ENCODE measurements around the gene ATOH7. TPM values are rescaled to one million over a fixed set of nuclear protein-coding genes. Genes with fewer than 3 reads are reported as not detected.
"Not testable (repeated sequence)": the region's sequence is repeated elsewhere in the genome, so short reads cannot be mapped to it uniquely, and the experiment has no call there.

Gene ATOH7
- total RNA-seq, 2 donors from 2014 or later = not detected

DNA sequence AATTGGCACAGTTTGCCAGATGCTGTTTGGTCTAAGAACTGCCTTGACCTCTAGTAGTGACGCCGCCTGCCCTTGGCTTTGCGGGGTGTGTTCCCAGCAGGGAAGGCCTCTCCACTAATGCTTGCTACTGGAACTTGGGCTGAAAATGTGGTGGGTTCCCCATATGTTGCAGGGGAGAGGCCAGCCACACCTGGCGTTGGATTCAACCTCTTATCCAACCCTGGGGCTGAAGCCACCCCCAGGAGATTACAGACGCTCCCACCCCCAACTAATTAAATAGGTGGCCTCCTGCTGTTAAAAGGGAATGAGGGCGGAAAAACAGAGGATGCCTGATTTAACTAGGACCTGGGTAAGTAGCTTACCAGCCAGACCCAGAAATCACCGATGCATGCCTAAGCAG, 19.2 kb upstream of the ATOH7 start:
- H3K27me3 Mint-ChIP-seq = peaks cover 14% of the 10 kb centered on the region
- H3K9me3 ChIP-seq (ENCODE audit: control insufficient read depth, low read length, poor library complexity, severe bottlenecking) = no peaks in the 10 kb centered on the region
- no peak overlapping the region for H3K27ac Mint-ChIP-seq
- no peak overlapping the region for H3K4me3 Mint-ChIP-seq
- ATAC-seq = no peak
- no peak for DNase-seq
- H3K4me1 Mint-ChIP-seq = peaks cover 2% of the 10 kb centered on the region
- no peaks in the 10 kb centered on the region for H3K36me3 Mint-ChIP-seq (ENCODE audit: low read depth)

DNA sequence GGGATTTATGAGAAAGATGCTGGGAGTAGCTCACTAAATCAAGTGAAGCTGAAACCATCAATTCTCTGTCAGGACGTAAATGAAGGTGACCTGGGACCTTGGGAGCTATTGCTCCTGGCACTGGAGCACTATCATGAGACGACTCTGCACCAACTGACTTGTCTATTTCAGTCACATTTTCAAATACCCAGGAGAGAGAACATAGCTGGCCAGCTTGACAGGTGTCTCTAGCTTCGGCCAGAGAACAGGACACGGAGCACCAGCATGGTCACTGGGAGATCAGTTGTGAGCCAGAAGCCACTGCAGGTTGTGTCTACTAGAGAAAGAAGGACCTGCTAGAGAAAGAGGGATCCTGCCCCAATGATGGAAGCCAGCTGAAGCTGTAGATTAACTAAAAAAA, 17.4 kb upstream of the ATOH7 start:
- Mint-ChIP-seq H3K4me1 (peaks cover 2% of the 10 kb centered on the region), H3K36me3 (ENCODE audit: low read depth) (no peaks in the 10 kb centered on the region), H3K27ac (no peak overlapping the region), H3K27me3 (peaks cover 20% of the 10 kb centered on the region), H3K4me3 (no peak overlapping the region)
- H3K9me3 ChIP-seq (ENCODE audit: control insufficient read depth, low read length, poor library complexity, severe bottlenecking) = no peaks in the 10 kb centered on the region
- DNase-seq (no peak), ATAC-seq (no peak)

DNA sequence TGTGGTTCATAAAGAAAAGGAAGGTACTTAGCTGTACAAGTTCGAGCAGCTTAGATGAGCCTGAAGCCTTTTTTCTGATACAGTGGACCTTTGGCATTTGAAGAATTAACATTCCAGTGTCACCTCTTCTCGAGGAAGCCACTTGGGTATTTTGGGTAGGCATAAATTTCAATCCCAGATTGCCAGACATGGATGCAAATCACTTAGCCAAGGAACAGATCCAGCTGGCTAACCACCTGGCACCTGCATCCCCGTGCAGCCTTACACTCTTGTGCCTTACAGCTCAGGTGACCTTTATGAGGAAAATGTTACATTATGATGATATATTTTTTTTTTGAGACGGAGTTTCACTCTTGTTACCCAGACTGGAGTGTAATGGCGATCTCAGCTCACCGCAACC, 16.0 kb upstream of the ATOH7 start:
- no peak for ATAC-seq
- peaks cover 2% of the 10 kb centered on the region for H3K4me1 Mint-ChIP-seq
- no peaks in the 10 kb centered on the region for H3K9me3 ChIP-seq (ENCODE audit: control insufficient read depth, low read length, poor library complexity, severe bottlenecking)
- H3K4me3 Mint-ChIP-seq = no peak overlapping the region
- no peaks in the 10 kb centered on the region for H3K36me3 Mint-ChIP-seq (ENCODE audit: low read depth)
- peaks cover 23% of the 10 kb centered on the region for H3K27me3 Mint-ChIP-seq
- no peak overlapping the region for H3K27ac Mint-ChIP-seq
- DNase-seq = no peak

DNA sequence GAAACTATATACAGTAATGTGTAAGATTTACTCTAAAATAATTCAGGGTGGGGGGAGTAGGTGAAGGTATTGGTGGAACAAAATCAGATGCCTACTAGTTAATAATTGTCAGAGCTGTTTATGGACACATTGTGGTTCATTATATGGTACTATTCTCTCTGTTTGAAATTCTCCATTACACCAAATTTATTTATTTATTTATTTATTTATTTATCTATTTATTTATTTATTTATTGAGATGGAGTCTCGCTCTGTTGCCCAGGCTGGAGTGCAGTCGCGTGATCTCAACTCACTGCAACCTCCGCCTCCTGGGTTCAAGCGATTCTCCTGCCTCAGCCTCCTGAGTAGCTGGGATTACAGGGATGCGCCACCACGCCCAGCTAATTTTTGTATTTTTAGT, 14.5 kb upstream of the ATOH7 start:
- H3K4me3 Mint-ChIP-seq; H3K4me1 Mint-ChIP-seq; DNase-seq; ATAC-seq; H3K9me3 ChIP-seq (ENCODE audit: control insufficient read depth, low read length, poor library complexity, severe bottlenecking); H3K36me3 Mint-ChIP-seq (ENCODE audit: low read depth); H3K27ac Mint-ChIP-seq: not testable (repeated sequence)
- H3K27me3 Mint-ChIP-seq = peaks cover 30% of the 10 kb centered on the region

DNA sequence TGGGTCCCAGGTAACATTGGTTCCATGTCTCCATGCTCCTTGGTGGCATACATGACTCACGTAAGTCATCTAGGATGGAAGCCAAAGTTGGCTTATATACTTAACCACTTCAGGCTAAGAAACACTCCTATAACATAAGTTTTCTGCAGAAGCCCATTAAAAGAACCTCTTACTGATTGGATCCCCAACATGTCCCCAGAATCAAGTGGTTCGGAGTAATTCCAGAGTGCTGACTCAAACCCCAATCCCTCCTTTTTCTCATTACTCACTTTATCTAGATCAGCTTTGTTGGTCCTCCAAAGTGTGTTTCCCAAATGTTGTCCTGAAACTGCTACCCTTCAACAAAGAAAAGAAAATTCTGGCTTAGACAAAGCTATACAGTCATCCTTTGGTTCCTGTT, 10.1 kb upstream of the ATOH7 start:
- H3K27me3 Mint-ChIP-seq = peaks cover 28% of the 10 kb centered on the region
- DNase-seq (no peak), ATAC-seq (no peak)
- H3K27ac Mint-ChIP-seq = no peak overlapping the region
- no peak overlapping the region for H3K4me3 Mint-ChIP-seq
- H3K9me3 ChIP-seq (ENCODE audit: control insufficient read depth, low read length, poor library complexity, severe bottlenecking) = no peaks in the 10 kb centered on the region
- no peaks in the 10 kb centered on the region for H3K36me3 Mint-ChIP-seq (ENCODE audit: low read depth)
- no peaks in the 10 kb centered on the region for H3K4me1 Mint-ChIP-seq

DNA sequence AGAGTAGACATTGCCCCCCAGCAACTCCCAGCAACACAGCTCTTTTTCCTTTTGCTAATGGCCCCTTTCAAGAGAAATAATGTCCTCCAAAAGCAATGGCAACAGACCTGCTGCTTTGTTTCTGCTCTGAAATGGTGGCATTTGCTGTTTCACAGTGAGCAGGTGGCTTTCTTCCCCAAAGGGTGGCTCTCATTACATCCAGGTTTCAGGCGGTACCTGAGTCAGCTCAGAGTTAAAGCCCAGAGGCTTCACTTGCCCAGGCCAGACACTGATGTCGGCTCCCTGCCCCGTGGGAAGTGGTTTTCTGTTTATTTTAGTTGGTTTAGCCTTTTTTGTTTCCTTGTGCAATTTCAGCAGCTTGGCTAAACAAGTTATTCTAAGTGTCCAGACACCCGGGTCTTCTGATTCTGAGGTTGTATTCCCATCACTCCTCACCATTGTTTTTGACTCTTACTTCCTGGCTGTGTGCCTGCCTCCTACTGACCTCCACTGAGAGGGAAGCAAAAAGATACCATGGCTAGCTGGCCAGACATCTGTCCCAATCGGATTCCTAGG, 7.8 kb upstream of the ATOH7 start:
- ATAC-seq (no peak), DNase-seq (no peak)
- H3K4me3 Mint-ChIP-seq = no peak overlapping the region
- no peaks in the 10 kb centered on the region for H3K4me1 Mint-ChIP-seq
- H3K27ac Mint-ChIP-seq = no peak overlapping the region
- H3K27me3 Mint-ChIP-seq = peaks cover 16% of the 10 kb centered on the region
- no peaks in the 10 kb centered on the region for H3K9me3 ChIP-seq (ENCODE audit: control insufficient read depth, low read length, poor library complexity, severe bottlenecking)
- no peaks in the 10 kb centered on the region for H3K36me3 Mint-ChIP-seq (ENCODE audit: low read depth)

DNA sequence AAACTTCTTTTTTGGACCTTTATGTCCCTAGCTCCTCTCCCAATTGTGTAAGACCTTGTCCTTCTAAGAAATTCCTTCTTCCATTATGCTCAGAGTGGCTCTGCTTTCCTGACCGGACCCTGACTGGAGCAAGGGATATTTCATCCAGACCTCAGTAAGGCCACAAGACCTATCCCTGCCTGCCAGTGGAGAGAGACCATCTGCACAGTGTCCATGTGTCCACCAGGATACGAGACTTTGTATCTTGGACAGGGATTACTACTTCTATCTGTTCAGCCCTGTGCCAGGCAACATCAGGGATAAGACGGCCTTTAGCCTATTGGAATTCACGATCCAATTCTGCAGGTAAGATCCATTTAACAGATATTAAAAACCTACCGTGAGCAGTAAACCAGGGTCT, 7.2 kb upstream of the ATOH7 start:
- Mint-ChIP-seq H3K36me3 (ENCODE audit: low read depth) (no peaks in the 10 kb centered on the region), H3K27me3 (peaks cover 14% of the 10 kb centered on the region), H3K4me1 (no peaks in the 10 kb centered on the region), H3K27ac (no peak overlapping the region), H3K4me3 (no peak overlapping the region)
- DNase-seq (no peak), ATAC-seq (no peak)
- no peaks in the 10 kb centered on the region for H3K9me3 ChIP-seq (ENCODE audit: control insufficient read depth, low read length, poor library complexity, severe bottlenecking)

DNA sequence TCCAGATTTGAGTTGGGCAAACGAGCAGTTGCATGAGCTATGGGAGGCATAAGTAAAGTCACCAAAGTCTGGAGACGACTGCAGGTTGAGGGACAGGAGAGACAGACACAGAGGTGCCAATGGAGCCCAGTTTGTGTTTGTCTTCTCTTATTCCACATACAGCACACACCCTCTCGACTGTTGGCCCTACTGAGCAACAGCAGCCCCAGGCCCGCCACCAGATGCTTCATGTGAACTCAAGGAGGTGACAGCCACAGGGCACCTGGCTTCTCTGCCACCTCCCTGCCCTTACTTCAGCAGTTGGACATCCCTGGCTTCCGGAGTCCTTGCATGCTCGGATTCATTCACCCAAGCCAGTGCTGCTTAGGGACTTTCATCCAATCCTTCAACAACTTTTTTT, 6.5 kb upstream of the ATOH7 start:
- H3K4me3 Mint-ChIP-seq = no peak overlapping the region
- H3K4me1 Mint-ChIP-seq = no peaks in the 10 kb centered on the region
- H3K27ac Mint-ChIP-seq = no peak overlapping the region
- no peaks in the 10 kb centered on the region for H3K36me3 Mint-ChIP-seq (ENCODE audit: low read depth)
- DNase-seq (no peak), ATAC-seq (no peak)
- H3K9me3 ChIP-seq (ENCODE audit: control insufficient read depth, low read length, poor library complexity, severe bottlenecking) = no peaks in the 10 kb centered on the region
- peaks cover 18% of the 10 kb centered on the region for H3K27me3 Mint-ChIP-seq

DNA sequence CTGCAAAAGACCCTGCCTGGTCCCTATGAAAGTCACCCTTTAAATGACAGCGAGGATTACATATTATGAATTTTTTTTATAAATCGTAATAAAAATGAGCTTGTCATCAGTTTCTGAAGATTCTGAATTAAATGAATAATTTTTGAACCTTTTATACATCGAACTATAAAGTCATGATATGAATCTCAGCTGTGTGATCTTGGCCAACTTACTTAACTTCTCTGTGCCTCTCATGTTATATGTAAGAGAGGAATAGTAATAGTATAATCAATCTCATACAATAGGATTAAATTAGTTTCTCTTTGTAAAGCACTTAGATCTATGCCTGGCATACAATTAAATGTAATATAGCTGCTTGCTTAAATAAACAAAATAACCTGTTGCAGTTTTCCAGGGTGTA, 5.3 kb upstream of the ATOH7 start:
- H3K4me3 Mint-ChIP-seq = no peak overlapping the region
- H3K9me3 ChIP-seq (ENCODE audit: control insufficient read depth, low read length, poor library complexity, severe bottlenecking) = no peaks in the 10 kb centered on the region
- ATAC-seq (no peak), DNase-seq (no peak)
- H3K27ac Mint-ChIP-seq = no peak overlapping the region
- H3K27me3 Mint-ChIP-seq = peaks cover 26% of the 10 kb centered on the region
- no peaks in the 10 kb centered on the region for H3K4me1 Mint-ChIP-seq
- H3K36me3 Mint-ChIP-seq (ENCODE audit: low read depth) = no peaks in the 10 kb centered on the region

DNA sequence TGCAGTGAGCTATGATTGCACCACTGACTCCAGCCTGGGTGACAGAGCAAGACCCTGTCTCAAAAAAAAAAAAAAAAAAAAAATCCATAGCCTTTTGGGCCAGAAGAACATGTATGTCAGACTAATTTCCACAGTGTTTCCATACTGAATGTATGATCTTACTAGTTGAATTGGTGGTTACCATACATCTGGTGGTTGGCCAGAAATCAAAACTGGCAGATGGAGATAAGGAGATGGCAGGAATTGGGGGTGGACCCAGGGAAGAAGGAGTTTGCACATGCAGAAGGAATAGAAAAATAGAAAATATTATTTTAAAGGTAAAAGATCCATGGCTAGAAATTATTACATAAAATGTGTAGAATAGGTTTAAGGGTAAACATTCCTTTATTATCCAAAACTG, 3.7 kb upstream of the ATOH7 start:
- Mint-ChIP-seq H3K27me3 (peaks cover 26% of the 10 kb centered on the region), H3K36me3 (ENCODE audit: low read depth) (no peaks in the 10 kb centered on the region), H3K4me1 (peaks cover 4% of the 10 kb centered on the region), H3K27ac (no peak overlapping the region), H3K4me3 (no peak overlapping the region)
- no peak for ATAC-seq
- H3K9me3 ChIP-seq (ENCODE audit: control insufficient read depth, low read length, poor library complexity, severe bottlenecking) = no peaks in the 10 kb centered on the region
- DNase-seq = no peak

DNA sequence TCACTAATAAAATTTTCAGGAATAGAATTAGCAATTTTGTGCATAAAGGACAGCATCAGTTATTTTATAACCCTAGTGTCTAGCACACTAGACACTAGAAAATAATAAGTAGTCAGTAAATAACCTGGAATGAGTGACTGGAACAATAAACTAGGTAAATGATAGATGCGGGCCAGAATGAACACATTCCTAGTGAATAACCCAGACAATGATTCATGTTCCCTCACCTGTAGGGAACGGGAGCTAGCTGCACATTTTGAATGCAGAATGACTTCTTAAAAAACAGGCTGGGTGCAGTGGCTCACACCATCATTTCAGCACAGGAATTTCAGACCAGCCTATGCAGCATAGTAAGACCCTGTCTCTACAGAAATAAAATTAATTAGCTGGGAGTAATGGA, 3.2 kb upstream of the ATOH7 start:
- Mint-ChIP-seq H3K36me3 (ENCODE audit: low read depth) (no peaks in the 10 kb centered on the region), H3K27ac (no peak overlapping the region), H3K4me1 (peaks cover 4% of the 10 kb centered on the region), H3K27me3 (peaks cover 27% of the 10 kb centered on the region), H3K4me3 (no peak overlapping the region)
- no peak for DNase-seq
- no peaks in the 10 kb centered on the region for H3K9me3 ChIP-seq (ENCODE audit: control insufficient read depth, low read length, poor library complexity, severe bottlenecking)
- no peak for ATAC-seq

DNA sequence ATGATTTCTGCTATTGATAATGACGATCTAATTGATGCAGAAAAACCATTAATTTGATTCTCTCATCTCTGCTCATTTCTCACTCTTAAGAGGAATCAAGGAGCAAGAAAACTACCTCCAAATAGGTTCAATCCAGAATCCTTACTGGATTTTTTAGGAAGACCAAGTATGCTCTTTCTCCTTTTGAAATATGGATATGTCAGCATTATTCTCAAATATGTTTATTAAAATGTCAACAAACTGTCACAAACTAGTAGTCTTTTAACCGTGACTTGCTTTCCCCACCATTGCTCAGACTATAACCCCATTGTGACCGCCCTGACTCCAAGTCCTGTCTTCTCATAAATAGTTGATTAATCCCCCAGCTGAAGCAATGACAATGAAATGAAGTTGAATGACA, 1.1 kb upstream of the ATOH7 start:
- DNase-seq (no peak), ATAC-seq (no peak)
- H3K4me3 Mint-ChIP-seq = no peak overlapping the region
- H3K36me3 Mint-ChIP-seq (ENCODE audit: low read depth) = no peaks in the 10 kb centered on the region
- H3K9me3 ChIP-seq (ENCODE audit: control insufficient read depth, low read length, poor library complexity, severe bottlenecking) = no peaks in the 10 kb centered on the region
- H3K27ac Mint-ChIP-seq = no peak overlapping the region
- peaks cover 41% of the 10 kb centered on the region for H3K27me3 Mint-ChIP-seq
- H3K4me1 Mint-ChIP-seq = peaks cover 6% of the 10 kb centered on the region

DNA sequence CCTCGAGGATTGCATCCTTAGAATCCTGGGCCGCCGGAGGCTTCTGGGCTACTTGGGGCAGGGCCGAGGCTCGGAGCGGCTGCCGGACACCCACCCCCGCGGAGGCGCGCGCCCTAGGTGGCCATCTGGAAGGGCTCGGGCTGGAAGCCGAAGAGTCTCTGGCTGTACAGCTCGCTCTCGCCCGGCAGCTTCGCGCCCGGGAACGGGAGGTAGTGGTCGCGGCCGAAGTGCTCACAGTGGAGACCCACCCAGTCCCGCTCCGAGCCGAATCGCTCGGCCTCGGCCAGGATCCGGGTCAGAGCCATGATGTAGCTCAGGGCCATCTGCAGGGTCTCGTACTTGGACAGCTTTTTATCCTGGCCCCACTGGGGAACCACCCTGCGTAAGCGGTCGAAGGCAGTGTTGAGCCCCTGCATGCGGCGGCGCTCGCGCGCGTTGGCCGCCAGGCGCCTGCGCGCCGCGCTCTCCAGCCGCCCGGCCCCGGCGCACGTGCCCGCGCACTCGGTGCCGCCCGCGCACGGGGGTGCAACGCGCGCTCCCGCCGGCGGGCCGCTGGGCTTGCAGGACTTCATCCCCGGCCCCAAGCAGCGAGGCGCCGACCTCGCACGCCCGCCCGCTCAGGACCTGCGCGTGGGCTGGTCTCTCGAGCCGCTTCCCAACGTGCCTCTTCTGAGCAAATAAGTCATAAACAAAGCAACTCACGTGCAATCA, 652 bp downstream of the ATOH7 start:
- DNase-seq (peak in 1 of 3 donors; percentile 4), ATAC-seq (peak; percentile 79)
- Mint-ChIP-seq H3K4me3 (peak overlapping the region; percentile 81), H3K27ac (no peak overlapping the region), H3K27me3 (peaks cover 45% of the 10 kb centered on the region), H3K36me3 (ENCODE audit: low read depth) (no peaks in the 10 kb centered on the region), H3K4me1 (peaks cover 6% of the 10 kb centered on the region)
- no peaks in the 10 kb centered on the region for H3K9me3 ChIP-seq (ENCODE audit: control insufficient read depth, low read length, poor library complexity, severe bottlenecking)

DNA sequence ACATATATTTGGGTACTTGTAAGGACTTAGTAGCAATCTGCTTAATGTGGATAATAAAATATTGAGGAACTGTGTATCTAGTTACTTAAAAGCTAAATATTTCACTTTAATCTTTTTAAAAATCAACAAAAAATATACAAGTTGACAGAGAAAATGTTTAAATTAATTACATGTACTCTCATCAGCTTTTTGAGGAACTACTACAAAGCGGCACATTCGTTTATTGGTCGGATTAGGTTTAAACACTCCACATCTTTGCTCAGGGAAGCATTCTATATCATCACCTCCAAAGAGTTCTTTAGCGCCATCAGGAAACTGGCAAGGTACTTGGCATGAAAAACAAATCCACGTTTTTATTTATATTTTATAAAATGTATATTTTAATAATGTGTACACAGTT, 1.6 kb downstream of the ATOH7 start:
- H3K4me3 Mint-ChIP-seq = peak overlapping the region; percentile 81
- DNase-seq = no peak

More for the DNA sequence above, 1.6 kb downstream of the ATOH7 start:
- Mint-ChIP-seq H3K4me1 (peaks cover 6% of the 10 kb centered on the region), H3K27ac (no peak overlapping the region), H3K36me3 (ENCODE audit: low read depth) (no peaks in the 10 kb centered on the region), H3K27me3 (peaks cover 45% of the 10 kb centered on the region)
- no peak for ATAC-seq
- H3K9me3 ChIP-seq (ENCODE audit: control insufficient read depth, low read length, poor library complexity, severe bottlenecking) = no peaks in the 10 kb centered on the region

All from T-helper 17 cell (primary cell).